ENCODE data around the gene BRINP2.

The BRINP2 gene

DNA sequence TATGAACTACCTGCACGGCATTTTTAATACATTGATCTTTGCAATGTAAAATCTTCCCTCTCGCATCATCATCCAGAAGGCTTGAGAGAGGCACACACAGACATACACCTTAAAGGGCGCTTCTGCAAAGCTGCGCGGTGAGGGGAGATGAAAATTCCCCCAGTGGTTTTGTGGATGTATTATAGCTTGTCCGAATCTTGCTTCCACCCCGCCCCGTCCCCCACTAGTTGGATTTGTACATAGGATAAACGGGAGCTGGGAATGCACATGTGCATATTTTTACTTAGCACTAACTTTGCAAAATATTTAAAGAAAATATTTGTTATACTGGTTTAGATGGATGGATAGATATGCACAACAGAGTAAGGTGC lies 5.7 kb upstream of the BRINP2 start:
- peak; percentile 26; the same call in 2 of the 3 replicates for ATAC-seq

GRCh38 chr1:177171536-177172123 lies 872 bp downstream of the BRINP2 start:
- TF ChIP-seq CSRNP3 (CRISPR knock-in tag; IDR thresholded peaks at IDR 0.05) (no peak), ZFP3 (CRISPR knock-in tag; IDR thresholded peaks at IDR 0.05) (no peak), ESRRG (CRISPR knock-in tag; IDR thresholded peaks at IDR 0.05) (no peak), ISL1 (CRISPR knock-in tag; IDR thresholded peaks at IDR 0.05) (no peak)
- no peak for ATAC-seq

More for the DNA sequence above, 5.7 kb upstream of the BRINP2 start:
- TF ChIP-seq OSR1 (CRISPR knock-in tag; IDR thresholded peaks at IDR 0.05) (no peak), ZNF8 (CRISPR knock-in tag; IDR thresholded peaks at IDR 0.05) (no peak), RARB (CRISPR knock-in tag; IDR thresholded peaks at IDR 0.05) (no peak), ISL1 (CRISPR knock-in tag; IDR thresholded peaks at IDR 0.05) (no peak), BACH2 (CRISPR knock-in tag; IDR thresholded peaks at IDR 0.05; ENCODE audit: borderline replicate concordance) (no peak), ZNF70 (CRISPR knock-in tag; IDR thresholded peaks at IDR 0.05) (no peak), ESRRG (CRISPR knock-in tag; IDR thresholded peaks at IDR 0.05) (no peak), CSRNP3 (CRISPR knock-in tag; IDR thresholded peaks at IDR 0.05) (no peak), GLIS3 (CRISPR knock-in tag; IDR thresholded peaks at IDR 0.05) (no peak), ZFP30 (CRISPR knock-in tag; IDR thresholded peaks at IDR 0.05) (no peak), ZFP3 (CRISPR knock-in tag; IDR thresholded peaks at IDR 0.05) (no peak), ZC3H10 (CRISPR knock-in tag; IDR thresholded peaks at IDR 0.05) (no peak), POU6F1 (CRISPR knock-in tag; IDR thresholded peaks at IDR 0.05; ENCODE audit: borderline replicate concordance, low read depth) (no peak), ZNF565 (CRISPR knock-in tag; conservative IDR thresholded peaks at IDR 0.05; ENCODE audit: low read depth) (no peak), PATZ1 (CRISPR knock-in tag; IDR thresholded peaks at IDR 0.05; ENCODE audit: borderline replicate concordance) (no peak), TCF4 (CRISPR knock-in tag; IDR thresholded peaks at IDR 0.05; ENCODE audit: borderline replicate concordance) (no peak)

DNA sequence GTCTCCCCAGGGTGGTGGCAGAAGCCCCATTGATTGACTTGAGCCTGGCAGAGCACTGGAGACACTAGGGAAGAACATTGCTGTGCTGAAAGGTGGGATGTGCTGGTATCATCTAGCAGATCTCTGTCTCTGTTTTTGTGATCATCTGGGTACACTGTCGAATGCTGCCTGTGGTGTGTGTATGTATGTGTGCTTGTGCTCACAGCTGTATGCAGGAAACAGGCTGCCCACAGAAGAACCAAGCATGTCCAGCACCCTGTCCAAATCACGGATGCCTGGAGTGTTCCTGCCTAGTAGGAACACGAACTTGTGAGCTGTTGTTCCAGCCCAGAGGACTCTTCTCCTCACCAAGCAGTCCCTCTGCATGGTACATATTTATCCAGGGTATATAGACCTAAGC lies 1.5 kb downstream of the BRINP2 start:
- ATAC-seq = no peak
- TF ChIP-seq GLIS3 (CRISPR knock-in tag; IDR thresholded peaks at IDR 0.05) (no peak), PPARA (CRISPR knock-in tag; IDR thresholded peaks at IDR 0.05; ENCODE audit: borderline replicate concordance) (no peak), ARNTL (CRISPR knock-in tag; IDR thresholded peaks at IDR 0.05; ENCODE audit: borderline replicate concordance, low read depth) (no peak), CSRNP3 (CRISPR knock-in tag; IDR thresholded peaks at IDR 0.05) (no peak), CSDC2 (CRISPR knock-in tag; IDR thresholded peaks at IDR 0.05) (no peak), ZNF70 (CRISPR knock-in tag; IDR thresholded peaks at IDR 0.05) (no peak)

DNA sequence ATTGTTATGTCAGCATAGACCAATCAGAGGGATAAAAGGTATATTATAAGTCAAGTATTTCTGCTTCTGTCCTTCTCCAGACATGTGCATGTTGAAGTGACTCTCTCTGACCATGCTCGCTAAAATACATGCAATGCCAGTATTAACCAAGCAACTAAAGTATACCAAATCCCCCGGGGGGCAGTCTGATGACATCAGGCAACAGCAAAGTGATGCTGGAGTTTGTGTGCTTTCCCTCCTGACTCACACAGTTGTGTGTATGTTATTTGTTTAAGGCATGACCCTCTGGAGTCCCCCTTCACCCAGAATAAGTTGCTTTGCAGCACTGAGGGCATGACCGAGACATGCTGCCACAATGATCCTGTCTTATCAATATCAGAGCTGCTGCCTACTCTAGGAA lies 2.1 kb downstream of the BRINP2 start:
- no peak for ATAC-seq
- no peak for TF ChIP-seq ESRRG (CRISPR knock-in tag; IDR thresholded peaks at IDR 0.05)
- no peak for TF ChIP-seq ZFP30 (CRISPR knock-in tag; IDR thresholded peaks at IDR 0.05)
- TF ChIP-seq TOX (CRISPR knock-in tag; IDR thresholded peaks at IDR 0.05; ENCODE audit: borderline replicate concordance) = no peak
- TF ChIP-seq, protein P1, sequence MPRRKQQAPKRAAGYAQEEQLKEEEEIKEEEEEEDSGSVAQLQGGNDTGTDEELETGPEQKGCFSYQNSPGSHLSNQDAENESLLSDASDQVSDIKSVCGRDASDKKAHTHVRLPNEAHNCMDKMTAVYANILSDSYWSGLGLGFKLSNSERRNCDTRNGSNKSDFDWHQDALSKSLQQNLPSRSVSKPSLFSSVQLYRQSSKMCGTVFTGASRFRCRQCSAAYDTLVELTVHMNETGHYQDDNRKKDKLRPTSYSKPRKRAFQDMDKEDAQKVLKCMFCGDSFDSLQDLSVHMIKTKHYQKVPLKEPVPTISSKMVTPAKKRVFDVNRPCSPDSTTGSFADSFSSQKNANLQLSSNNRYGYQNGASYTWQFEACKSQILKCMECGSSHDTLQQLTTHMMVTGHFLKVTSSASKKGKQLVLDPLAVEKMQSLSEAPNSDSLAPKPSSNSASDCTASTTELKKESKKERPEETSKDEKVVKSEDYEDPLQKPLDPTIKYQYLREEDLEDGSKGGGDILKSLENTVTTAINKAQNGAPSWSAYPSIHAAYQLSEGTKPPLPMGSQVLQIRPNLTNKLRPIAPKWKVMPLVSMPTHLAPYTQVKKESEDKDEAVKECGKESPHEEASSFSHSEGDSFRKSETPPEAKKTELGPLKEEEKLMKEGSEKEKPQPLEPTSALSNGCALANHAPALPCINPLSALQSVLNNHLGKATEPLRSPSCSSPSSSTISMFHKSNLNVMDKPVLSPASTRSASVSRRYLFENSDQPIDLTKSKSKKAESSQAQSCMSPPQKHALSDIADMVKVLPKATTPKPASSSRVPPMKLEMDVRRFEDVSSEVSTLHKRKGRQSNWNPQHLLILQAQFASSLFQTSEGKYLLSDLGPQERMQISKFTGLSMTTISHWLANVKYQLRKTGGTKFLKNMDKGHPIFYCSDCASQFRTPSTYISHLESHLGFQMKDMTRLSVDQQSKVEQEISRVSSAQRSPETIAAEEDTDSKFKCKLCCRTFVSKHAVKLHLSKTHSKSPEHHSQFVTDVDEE (CRISPR knock-in tag; IDR thresholded peaks at IDR 0.05) = no peak
- TF ChIP-seq RARB (CRISPR knock-in tag; IDR thresholded peaks at IDR 0.05) = no peak
- no peak for TF ChIP-seq CSDC2 (CRISPR knock-in tag; IDR thresholded peaks at IDR 0.05)
- TF ChIP-seq GLIS3 (CRISPR knock-in tag; IDR thresholded peaks at IDR 0.05) = no peak
- no peak for TF ChIP-seq PATZ1 (CRISPR knock-in tag; IDR thresholded peaks at IDR 0.05; ENCODE audit: borderline replicate concordance)
- TF ChIP-seq OSR1 (CRISPR knock-in tag; IDR thresholded peaks at IDR 0.05) = no peak
- TF ChIP-seq PPARA (CRISPR knock-in tag; IDR thresholded peaks at IDR 0.05; ENCODE audit: borderline replicate concordance) = no peak
- no peak for TF ChIP-seq ZNF565 (CRISPR knock-in tag; conservative IDR thresholded peaks at IDR 0.05; ENCODE audit: low read depth)
- no peak for TF ChIP-seq ZC3H10 (CRISPR knock-in tag; IDR thresholded peaks at IDR 0.05)
- TF ChIP-seq SNAI2 (CRISPR knock-in tag; IDR thresholded peaks at IDR 0.05) = no peak
- no peak for TF ChIP-seq ZNF70 (CRISPR knock-in tag; IDR thresholded peaks at IDR 0.05)
